Activated CD4-positive, CD25-positive, alpha-beta regulatory T cell treated with anti-CD3 and anti-CD28 coated beads, Interleukin-2, amount 50 U/mL, for 24 hours (primary cell): ENCODE results near the gene COL4A6.

Experiments used
- ATAC-seq, 2 donors: fragments of 150-1000 bp; cut with Tn5 transposase; one replicate each; pipeline ENCODE4 v1.10.0; 2021; ENCODE audit warnings: mild to moderate bottlenecking in 1 of 2, moderate library complexity in 1 of 2

Gene COL4A6

GRCh38 chrX:108322234-108322633, 116.0 kb downstream of the COL4A6 start:
- ATAC-seq = no peak

- ATAC-seq = no peak
These were observed 121.8 kb downstream of the COL4A6 start for GRCh38 chrX:108316456-108316855.

- no peak for ATAC-seq
These were observed 124.6 kb downstream of the COL4A6 start for GRCh38 chrX:108313669-108314068.

DNA sequence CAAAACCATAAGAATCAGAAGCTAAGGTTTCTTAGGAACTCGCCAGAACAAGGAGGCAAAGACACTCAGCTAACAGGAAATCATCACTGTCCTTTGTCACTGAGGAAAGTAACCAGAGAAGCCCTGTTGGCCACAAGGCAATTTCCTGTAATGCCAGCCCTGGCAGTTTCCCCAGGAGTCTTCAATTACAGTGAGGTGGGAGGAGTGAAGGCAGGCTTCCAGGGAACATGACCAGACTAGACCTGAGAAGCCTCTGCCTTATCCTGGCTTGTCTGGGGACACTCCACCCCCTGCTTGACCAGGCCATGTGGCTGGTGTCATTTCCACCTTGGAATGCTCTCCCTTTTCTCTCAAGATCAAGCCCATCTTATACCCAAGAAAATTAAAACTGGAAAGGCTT, 125.3 kb downstream of the COL4A6 start:
- no peak for ATAC-seq

DNA sequence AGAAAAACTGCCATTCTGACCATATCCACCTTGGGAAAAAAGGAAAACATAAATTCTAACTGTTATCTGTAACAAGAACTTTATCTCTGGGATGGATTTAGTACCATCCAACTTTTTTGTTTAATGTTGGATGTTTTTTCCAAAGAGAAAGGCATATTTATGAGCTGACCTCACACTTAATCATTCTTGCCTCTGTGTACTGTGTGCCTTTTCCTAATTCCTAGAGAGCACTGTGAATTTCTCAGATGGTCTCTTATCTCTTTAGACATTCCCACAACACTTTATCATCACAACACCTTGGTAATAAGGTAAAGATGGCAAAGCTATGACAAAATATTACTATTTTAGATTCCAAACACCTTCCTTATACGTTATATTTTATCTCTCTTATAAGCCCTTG, 126.2 kb downstream of the COL4A6 start:
- ATAC-seq = no peak

DNA sequence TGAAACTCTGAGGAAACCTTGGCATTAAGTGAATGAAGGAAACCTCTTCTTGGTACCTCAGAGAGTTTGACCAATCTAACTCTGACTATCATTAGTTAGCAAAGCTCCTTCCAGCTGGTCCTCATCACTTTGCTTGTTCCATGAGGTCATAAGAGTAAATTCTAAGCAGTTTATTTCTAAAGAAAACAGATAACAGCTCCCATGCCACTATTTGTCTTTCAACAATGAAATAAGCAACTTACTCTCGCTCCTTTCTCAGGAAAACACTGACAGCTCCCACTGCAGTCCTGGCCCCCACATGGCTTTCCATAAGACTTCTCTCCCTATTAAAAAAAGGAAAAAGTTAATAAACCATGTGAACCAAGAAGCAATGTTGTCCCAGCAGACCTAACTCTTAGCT, 127.7 kb downstream of the COL4A6 start:
- no peak for ATAC-seq

DNA sequence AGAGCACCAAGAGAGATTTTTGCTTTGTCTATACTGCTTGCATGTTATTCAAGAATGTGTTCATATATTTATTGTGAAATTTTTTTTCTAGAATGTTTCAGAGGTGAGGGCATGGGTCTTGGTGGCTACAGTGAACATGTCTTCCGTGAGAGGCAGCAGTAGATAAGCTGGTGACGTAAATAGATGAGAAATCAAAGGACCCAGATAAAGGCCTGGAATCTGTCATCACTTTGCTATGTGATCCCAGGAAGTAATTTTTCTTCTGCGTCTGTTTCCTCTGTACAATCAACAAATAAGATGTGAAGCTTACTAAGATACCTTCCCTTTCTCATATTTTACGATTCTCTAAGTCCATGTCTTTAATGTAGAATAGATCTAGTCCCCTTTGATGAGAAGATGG, 129.1 kb downstream of the COL4A6 start:
- ATAC-seq = no peak

DNA sequence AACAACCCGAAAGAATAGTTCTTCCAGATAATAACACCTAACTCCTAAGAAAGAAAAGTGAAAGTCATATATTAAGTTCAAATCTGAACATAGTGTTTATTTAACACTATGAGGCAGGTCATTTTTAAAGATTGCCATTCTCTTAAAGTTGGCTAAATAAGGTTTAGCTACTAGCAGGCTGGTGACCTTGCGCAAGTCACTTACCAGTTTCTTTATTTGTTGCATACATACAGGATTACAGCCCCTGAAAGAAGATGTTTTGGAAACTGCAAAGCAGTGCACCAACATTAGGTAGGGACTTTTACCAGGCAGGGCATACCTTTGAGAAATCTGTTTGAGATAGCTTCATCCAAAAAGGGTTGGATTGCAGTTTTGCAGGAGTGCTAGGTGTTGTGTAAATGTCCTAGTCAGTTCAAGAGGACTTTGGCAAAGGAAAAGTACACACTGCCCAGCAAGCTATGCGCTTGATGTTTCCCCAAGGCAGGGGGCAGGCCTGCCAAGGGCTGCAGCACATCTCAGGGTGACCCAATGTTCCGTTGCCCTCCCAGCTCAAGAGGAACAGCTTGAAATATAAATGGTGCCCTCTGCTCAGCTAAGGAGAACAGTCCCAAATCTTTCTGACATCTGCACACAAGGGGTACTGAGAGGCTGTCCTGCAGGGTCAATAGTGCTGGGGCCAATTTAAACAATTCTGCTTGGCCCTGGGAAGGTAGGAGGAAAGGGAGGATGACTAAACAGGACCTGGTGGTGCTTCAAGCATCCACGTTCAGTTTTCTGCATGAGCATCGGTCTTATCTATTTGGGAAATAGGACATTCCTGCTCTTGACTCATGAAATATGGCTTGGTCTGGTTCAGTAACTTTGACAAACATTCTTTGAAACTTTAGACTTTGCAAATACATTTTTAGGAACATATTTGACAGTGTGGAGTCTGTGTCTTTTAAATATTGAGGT, 130.8 kb downstream of the COL4A6 start:
- ATAC-seq = no peak

DNA sequence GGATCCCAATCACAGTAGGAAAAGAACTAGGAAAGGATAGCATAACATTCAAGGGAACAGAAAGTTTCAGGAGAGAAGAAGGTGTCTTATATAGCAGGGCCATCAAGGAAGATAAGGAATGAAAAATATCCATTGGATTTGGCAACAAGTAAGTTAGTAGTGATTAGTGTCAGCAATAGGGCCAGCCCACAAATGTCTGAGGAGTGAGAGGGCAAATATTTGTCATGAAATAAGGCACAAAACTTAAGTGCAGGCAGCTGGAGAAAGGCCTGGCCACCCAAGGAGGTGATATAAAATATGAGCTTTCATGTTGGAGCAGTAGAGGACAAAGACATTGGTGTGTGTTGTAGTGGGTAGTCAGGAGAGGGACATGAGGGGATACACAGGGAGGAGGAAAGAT, 132.1 kb downstream of the COL4A6 start:
- no peak for ATAC-seq

DNA sequence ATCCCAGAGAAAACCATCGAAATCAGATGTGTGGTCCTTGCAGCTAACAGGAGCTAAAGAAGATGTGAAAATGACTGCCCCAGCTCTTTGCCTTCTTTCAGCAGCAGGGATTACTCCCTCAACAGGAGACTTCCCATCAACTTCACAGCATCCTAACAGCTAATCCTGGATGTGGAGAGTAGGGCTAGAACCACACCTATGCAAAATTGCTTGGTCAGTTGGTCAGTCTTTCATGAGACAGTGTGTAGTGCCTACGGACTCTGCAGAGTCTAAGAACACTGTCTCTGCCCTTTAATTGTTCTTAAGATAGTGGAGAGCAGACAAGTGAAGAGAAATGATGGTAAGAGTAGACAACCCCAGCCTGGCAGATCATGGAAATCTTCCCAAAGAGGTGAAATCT, 133.5 kb downstream of the COL4A6 start:
- no peak for ATAC-seq

DNA sequence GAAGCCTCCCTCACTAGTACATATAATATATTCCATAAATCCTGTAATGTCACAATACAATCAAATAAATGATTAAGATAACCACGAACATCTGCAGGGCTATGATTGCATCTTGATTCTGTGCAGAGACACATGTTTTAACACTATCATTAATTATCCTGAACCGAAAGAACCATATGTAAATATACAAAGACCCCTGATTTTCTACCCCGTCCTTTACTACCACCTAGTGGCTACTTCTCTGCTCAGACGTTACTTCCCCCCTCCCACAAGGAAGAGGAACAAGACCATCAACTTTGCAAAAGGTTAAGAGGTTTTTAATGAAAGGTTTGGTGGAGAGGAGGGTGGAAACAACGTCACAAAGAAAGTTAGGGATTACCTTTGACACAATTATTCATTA, 134.0 kb downstream of the COL4A6 start:
- ATAC-seq = no peak

DNA sequence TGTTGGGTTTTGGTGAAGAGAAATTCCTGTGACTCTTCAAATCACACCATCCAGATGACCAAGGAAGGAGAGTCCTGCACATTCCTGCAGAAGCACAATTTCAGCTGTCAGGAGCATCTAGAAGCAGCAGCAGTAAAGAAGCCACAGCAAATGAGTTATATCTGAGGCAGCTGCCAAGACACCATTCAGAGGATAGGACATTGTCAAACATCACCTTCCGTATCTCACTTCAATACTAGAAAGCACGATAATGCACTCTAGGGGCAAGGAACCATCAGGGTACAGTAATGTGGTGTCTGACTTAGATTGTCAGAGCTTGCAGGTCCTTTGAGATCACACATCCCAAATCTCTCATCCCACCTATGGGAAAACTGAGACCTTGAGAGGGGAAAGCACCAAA, 134.5 kb downstream of the COL4A6 start:
- no peak for ATAC-seq

DNA sequence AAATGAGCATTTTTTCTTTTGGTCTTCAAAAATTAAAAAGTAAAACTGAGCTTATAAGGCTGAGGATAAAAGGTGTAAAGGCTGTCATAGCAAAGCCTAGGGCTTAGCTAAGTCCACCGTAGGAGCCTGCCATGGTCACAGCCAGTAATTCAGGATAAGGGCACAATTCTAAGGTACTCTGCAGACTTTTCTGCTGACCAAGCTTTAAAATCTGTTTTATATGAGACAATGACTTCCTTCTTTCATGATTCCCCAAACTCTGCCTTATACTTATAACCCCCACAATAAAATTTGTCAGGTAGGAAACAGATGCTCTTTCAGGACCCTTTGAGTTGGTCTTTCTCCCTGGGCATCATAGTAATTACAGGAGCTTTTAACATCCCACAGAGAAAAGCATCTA, 138.5 kb downstream of the COL4A6 start:
- ATAC-seq = no peak

- ATAC-seq = no peak
These were observed 139.1 kb downstream of the COL4A6 start for GRCh38 chrX:108299101-108299591.

GRCh38 chrX:108298165-108298602, 140.0 kb downstream of the COL4A6 start:
- ATAC-seq = no peak

GRCh38 chrX:108297290-108297689, 140.9 kb downstream of the COL4A6 start:
- ATAC-seq = no peak

- ATAC-seq = no peak
These were observed 146.2 kb downstream of the COL4A6 start for GRCh38 chrX:108292053-108292452.

DNA sequence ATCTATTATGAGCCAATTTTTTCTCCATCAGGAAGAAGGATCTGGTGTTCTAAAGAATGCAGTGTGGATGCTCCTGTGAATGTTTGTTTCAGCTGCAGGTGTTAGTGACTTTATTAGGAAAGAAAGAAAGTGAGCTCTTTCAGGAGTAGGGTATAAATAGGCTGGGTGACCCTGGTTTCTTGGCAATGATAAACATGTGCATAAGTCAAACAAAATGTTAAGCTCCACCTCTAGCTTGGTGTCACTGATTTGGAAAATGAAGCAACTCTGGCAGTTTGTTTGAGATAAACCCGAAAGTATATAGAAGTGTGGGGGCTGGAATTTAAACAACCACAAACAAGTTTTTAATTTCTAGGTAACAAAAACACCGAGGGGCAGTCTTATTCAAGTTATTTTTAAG, 152.3 kb downstream of the COL4A6 start:
- no peak for ATAC-seq

GRCh38 chrX:108285356-108285755, 152.9 kb downstream of the COL4A6 start:
- no peak for ATAC-seq

DNA sequence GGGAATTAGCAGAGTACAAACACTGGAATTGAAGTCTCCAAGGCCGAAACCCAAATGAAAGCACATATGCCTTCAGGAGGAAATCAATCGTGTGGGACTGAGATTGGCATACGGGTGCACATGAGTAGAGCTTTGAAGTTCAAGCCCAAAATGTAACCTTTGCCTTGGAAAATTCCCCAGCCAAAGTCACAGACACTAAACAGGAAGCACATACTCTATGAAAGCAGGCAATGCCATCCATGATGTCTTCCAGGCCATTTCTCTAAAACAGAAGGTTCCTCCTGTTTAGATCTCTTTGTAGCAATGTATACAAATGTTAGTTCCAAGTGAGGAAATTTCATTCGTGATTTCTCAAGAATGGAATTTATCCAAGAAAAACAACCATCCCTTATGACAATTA, 162.5 kb downstream of the COL4A6 start:
- ATAC-seq = no peak

- ATAC-seq = no peak
These were observed 166.8 kb downstream of the COL4A6 start for GRCh38 chrX:108271397-108271787.

DNA sequence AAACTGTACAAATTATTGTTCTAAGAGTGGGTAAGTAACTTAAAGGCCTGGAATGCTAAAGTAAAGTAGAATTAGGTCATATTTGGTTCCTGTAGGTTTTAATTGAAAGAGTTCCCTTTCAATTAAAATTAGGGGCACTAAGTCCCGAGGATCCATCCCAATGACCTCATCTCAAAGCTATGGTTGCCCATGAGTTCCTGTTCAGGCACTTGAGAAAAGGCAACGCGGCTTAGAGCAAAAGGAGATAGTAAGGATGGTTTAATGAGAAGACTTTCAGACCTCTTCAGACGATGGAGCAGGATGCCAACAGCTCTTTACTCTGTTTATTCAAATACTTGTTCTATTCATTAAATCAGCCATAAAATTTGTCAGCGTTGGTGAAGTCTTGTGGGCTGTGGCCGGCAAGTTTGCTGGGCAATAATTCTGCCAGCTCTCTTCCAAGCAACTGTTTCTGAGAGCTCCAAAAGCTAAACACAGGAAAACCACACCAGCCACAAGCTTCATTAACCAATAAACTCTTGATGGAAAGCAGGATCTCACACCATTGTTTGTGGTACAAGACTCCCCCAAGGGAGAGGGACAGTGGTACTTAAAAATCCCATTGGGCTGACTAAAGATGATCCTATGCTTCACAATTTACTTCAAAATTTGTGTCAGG, 167.4 kb downstream of the COL4A6 start:
- ATAC-seq = no peak

DNA sequence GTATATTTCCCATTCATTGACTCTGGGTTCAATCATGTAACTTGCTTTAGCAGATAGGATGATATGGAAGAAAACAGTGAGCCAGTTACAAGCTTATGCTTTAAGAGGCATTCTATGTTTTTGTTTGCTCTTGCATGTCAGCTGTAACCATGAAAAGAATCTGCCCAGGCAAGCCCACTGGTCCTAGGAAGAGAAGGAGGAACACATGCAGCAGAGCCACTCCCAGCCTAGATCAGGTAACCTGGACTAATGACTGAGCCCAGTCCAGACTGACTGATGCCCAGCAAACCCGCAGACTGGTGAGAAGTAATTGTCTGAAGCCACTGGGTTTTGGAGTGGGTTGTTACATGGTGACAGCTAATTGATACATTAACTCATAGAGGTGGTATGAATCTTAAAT, 167.9 kb downstream of the COL4A6 start:
- ATAC-seq = no peak
